Measurements from ENCODE around the gene DNM3. TPM values are rescaled to one million over a fixed set of nuclear protein-coding genes. Genes with fewer than 3 reads are reported as not detected.
A peak's percentile ranks its signal among the peaks of the same experiment; 100 is the strongest.
"Not testable (repeated sequence)": the region's sequence is repeated elsewhere in the genome, so short reads cannot be mapped to it uniquely, and the experiment has no call there.

DNM3 gene
- total and polyA plus RNA-seq, 7 donors = 0.60 to 13.3 (median 3.9) TPM

DNA sequence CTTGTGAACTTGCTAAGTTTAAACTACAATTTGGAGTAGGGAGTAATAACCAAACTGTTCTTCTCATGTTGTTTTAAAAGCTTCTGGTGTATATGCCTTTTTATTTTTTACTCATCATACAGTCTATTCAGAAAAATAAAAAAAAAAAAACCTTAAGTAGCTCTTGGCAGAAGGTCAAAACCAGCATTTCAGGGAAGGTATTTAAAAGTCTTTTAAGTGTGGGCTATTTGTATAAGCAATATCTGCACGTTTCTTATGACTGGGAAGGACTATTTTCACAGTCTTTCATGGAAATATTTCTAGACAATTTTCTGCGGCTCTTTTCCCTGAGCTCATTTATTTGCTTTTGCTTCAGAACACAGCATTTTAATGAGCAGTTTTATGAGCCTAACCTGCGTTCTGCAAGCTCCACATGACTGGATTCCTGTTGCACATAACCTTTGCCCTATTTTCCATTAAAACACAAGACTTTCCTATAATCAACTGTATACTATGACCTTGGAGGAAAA lies 518.2 kb downstream of the DNM3 start:
- peak overlapping the region in 2 of 4 donors; percentile 18 to 19 for H3K4me3 ChIP-seq
- H3K27me3 ChIP-seq = no peaks in the 10 kb centered on the region
- intact Hi-C loops (cut with DNase I) = loop anchor here (2.0 kb wide), 1 partner anchor 39 kb away; no protein-coding TSS in a partner anchor
- no peaks in the 10 kb centered on the region for H3K36me3 ChIP-seq
- H3K4me1 ChIP-seq = peaks cover 0 to 67% (median 54%) of the 10 kb centered on the region in 4 donors
- WGBS, 2 donors = 5 to 24% methylated on average over 3 of the region's 3 CpGs
- TF ChIP-seq EP300 (IDR thresholded peaks at IDR 0.05) (peak in 3 of 4 donors; percentile 35 to 88 (median 69)), POLR2A (IDR thresholded peaks at IDR 0.05) (no peak), POLR2AphosphoS5 (IDR thresholded peaks at IDR 0.05) (peak in 1 of 4 donors; percentile 66)
- TF ChIP-seq, protein P1, sequence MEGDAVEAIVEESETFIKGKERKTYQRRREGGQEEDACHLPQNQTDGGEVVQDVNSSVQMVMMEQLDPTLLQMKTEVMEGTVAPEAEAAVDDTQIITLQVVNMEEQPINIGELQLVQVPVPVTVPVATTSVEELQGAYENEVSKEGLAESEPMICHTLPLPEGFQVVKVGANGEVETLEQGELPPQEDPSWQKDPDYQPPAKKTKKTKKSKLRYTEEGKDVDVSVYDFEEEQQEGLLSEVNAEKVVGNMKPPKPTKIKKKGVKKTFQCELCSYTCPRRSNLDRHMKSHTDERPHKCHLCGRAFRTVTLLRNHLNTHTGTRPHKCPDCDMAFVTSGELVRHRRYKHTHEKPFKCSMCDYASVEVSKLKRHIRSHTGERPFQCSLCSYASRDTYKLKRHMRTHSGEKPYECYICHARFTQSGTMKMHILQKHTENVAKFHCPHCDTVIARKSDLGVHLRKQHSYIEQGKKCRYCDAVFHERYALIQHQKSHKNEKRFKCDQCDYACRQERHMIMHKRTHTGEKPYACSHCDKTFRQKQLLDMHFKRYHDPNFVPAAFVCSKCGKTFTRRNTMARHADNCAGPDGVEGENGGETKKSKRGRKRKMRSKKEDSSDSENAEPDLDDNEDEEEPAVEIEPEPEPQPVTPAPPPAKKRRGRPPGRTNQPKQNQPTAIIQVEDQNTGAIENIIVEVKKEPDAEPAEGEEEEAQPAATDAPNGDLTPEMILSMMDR (IDR thresholded peaks at IDR 0.05) = no peak
- peak overlapping the region; percentile 77 to 84 (median 80) for H3K27ac ChIP-seq
- DNase-seq = no peak
- H3K9me3 ChIP-seq = no peaks in the 10 kb centered on the region

DNA sequence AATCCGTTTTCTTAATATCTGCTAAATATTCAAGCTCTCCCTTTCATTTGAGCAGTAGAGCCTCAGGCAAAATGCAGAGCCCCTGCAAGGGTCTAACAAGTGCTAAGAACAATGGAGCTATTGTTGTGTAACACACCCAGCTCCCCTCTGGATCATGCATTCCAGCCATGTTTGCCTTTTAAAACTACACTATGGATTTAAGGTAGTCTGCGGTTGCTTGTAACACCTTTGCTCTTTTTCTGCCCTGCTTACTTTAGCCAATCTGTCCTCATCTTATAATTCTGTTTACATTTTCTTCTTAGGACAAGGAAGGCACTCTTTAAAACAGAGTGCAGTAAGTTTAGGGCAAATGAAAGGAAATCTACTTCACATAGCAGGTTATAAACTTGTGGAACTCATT lies 519.2 kb downstream of the DNM3 start:
- Histone ChIP-seq H3K27me3 (no peaks in the 10 kb centered on the region), H3K9me3 (no peaks in the 10 kb centered on the region), H3K27ac (peak overlapping the region; percentile 77 to 84 (median 80)), H3K4me3 (no peak overlapping the region), H3K36me3 (no peaks in the 10 kb centered on the region), H3K4me1 (peaks cover 0 to 58% (median 54%) of the 10 kb centered on the region in 4 donors)
- no peak for DNase-seq
- no peak for TF ChIP-seq POLR2AphosphoS5 (IDR thresholded peaks at IDR 0.05)
- TF ChIP-seq, protein P1 (IDR thresholded peaks at IDR 0.05) = no peak
- TF ChIP-seq EP300 (IDR thresholded peaks at IDR 0.05) = no peak
- no peak for TF ChIP-seq POLR2A (IDR thresholded peaks at IDR 0.05)
- intact Hi-C loops (cut with DNase I) = loop anchor here (2.0 kb wide), 1 partner anchor 216 kb away; no protein-coding TSS in a partner anchor
- WGBS, 2 donors = 17 to 65% methylated on average over 2 of the region's 2 CpGs

DNA sequence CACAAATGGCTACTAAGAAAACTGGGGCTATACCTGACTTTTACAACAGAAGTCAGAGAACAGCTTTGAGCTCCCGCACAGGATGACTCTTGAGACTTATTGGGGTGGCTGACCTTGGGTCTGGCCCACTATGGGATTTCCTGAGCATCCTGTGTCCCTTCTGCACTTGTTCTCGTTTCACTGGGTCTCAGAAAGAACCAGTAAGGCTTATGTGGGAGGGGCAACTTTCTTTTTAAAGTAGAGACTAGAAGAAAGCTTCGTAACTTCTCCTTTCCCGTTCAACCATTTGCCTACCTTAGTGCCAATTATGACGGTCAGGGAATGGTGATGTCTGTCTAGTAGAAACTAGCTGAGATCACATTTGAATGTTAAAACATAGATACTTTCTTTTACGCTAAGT lies 519.7 kb downstream of the DNM3 start:
- intact Hi-C loops (cut with DNase I) = loop anchor here (2.0 kb wide), 1 partner anchor 216 kb away; no protein-coding TSS in a partner anchor
- WGBS, 2 donors = 31 to 57% methylated on average over 6 of the region's 6 CpGs
- no peak for DNase-seq
- no peak for TF ChIP-seq POLR2AphosphoS5 (IDR thresholded peaks at IDR 0.05)
- TF ChIP-seq, protein P1 (IDR thresholded peaks at IDR 0.05) = no peak
- no peak for TF ChIP-seq EP300 (IDR thresholded peaks at IDR 0.05)
- no peak for TF ChIP-seq POLR2A (IDR thresholded peaks at IDR 0.05)
- Histone ChIP-seq H3K4me3 (no peak overlapping the region), H3K27ac (peak overlapping the region in 3 of 4 donors; percentile 77 to 84 (median 84)), H3K36me3 (no peaks in the 10 kb centered on the region), H3K4me1 (peaks cover 0 to 54% (median 52%) of the 10 kb centered on the region in 4 donors), H3K27me3 (no peaks in the 10 kb centered on the region), H3K9me3 (no peaks in the 10 kb centered on the region)

DNA sequence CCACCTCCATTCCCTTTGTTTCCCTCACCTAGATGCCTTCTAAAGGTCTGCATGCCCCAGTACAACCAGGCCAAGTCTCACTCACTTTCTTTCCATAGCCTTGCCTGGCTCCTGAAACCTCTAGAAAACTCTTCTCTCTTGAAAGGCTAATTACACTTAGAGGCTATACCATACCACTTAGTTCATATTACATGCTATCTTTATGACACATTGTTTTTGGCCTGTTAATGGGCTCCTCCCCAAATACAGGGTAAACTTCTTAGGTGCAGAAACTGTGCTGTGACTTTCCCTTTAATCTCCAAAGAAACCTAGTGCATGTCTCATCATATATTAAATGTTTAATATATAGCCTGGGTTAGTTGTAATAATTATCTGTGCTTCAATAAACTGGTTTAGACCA lies 522.6 kb downstream of the DNM3 start:
- intact Hi-C loops (cut with DNase I) = no loop called here
- Histone ChIP-seq H3K4me1 (peaks cover 0 to 28% (median 25%) of the 10 kb centered on the region in 4 donors), H3K4me3 (no peak overlapping the region), H3K27ac (no peak overlapping the region), H3K36me3 (no peaks in the 10 kb centered on the region), H3K27me3 (no peaks in the 10 kb centered on the region), H3K9me3 (no peaks in the 10 kb centered on the region)
- DNase-seq = no peak
- TF ChIP-seq POLR2A (IDR thresholded peaks at IDR 0.05) = no peak
- TF ChIP-seq EP300 (IDR thresholded peaks at IDR 0.05) = no peak
- no peak for TF ChIP-seq POLR2AphosphoS5 (IDR thresholded peaks at IDR 0.05)
- TF ChIP-seq, protein P1 (IDR thresholded peaks at IDR 0.05) = no peak

DNA sequence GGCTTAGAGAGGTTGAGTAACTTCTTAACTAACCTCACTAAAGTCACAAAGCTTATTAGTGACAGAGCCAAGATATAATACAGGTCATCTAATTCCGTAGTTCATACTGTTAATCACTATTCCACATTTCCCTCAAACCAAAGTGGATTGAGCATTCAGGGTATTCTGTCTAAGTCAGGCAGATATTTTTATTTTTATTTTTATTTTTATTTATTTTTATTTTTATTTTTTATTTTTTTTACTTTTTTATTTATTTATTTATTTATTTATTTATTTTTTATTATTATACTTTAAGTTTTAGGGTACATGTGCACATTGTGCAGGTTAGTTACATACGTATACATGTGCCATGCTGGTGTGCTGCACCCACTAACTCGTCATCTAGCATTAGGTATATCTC lies 530.3 kb downstream of the DNM3 start:
- H3K9me3 ChIP-seq; H3K36me3 ChIP-seq; intact Hi-C loops (cut with DNase I); H3K4me3 ChIP-seq; DNase-seq; H3K27me3 ChIP-seq; H3K27ac ChIP-seq; H3K4me1 ChIP-seq: not testable (repeated sequence)
- WGBS, 2 donors = 94 to 100% methylated on average over 1 of the region's 3 CpGs
